RPMI7951 (cell line): ENCODE measurements around the gene KLHL26. TPM values are rescaled to one million over a fixed set of nuclear protein-coding genes. Genes with fewer than 3 reads are reported as not detected.
"Not testable (repeated sequence)": the region's sequence is repeated elsewhere in the genome, so short reads cannot be mapped to it uniquely, and the experiment has no call there.

Experiments used
- DNase-seq: peaks from one replicate; pipeline ENCODE4 v3.0.0-alpha.2; 2012; ENCODE audit warnings: low read depth
- total RNA-seq: library from RNA; depleted of rRNA; stranded (reverse); fragments of >200 nt; shearing (Covaris generic); gene quantifications from 2 replicates; pipeline ENCODE4 v1.2.3, GENCODE V29; 2014; rRNA removed

KLHL26 gene
- total RNA-seq, result 3.0 and 7.5 TPM in 2 replicates

- DNase-seq, result no peak
Measured at GRCh38 chr19:18636969-18637629, at the start of gene KLHL26. Gene KLHL26 (plus strand): TSS chr19:18637028. CDS start chr19:18637055, 27 bp downstream.

- no peak for DNase-seq
Measured at GRCh38 chr19:18587561-18587960, 49.3 kb upstream of the KLHL26 start.

GRCh38 chr19:18587962-18588610 is 48.7 kb upstream of the KLHL26 start:
- DNase-seq, result no peak

GRCh38 chr19:18588611-18589379 is 48.0 kb upstream of the KLHL26 start, which contains the start of gene REX1BD:
Gene REX1BD (plus strand): TSS chr19:18588798. CDS start chr19:18588802, 4 bp downstream.
- DNase-seq, result peak; percentile 76

- DNase-seq, result peak; percentile 64
Measured at GRCh38 chr19:18589380-18590272, 47.2 kb upstream of the KLHL26 start.

- DNase-seq, result no peak
Measured at GRCh38 chr19:18590273-18591272, 46.3 kb upstream of the KLHL26 start.

GRCh38 chr19:18591735-18592385 is 45.0 kb upstream of the KLHL26 start:
- DNase-seq, result peak; percentile 22

GRCh38 chr19:18592732-18593131 is 44.1 kb upstream of the KLHL26 start:
- not testable (repeated sequence) for DNase-seq

- no peak for DNase-seq
Measured at GRCh38 chr19:18593367-18594095, 43.3 kb upstream of the KLHL26 start.

- DNase-seq, result peak; percentile 69
Measured at GRCh38 chr19:18594096-18594823, 42.6 kb upstream of the KLHL26 start.

GRCh38 chr19:18594824-18595373 is 41.9 kb upstream of the KLHL26 start:
- DNase-seq, result no peak

- no peak for DNase-seq
Measured at GRCh38 chr19:18595475-18595874, 41.4 kb upstream of the KLHL26 start.

GRCh38 chr19:18596752-18597157 is 40.1 kb upstream of the KLHL26 start:
- peak; percentile 54 for DNase-seq

GRCh38 chr19:18597809-18598660 is 38.8 kb upstream of the KLHL26 start:
- no peak for DNase-seq

GRCh38 chr19:18599485-18599884 is 37.3 kb upstream of the KLHL26 start:
- DNase-seq, result no peak

- not testable (repeated sequence) for DNase-seq
Measured at GRCh38 chr19:18600692-18601397, 36.0 kb upstream of the KLHL26 start.
